ENCODE results near the gene FABP7. TPM values are rescaled to one million over a fixed set of nuclear protein-coding genes. Genes with fewer than 3 reads are reported as not detected.

The FABP7 gene
- total and polyA plus RNA-seq, 4 donors, result not detected

DNA sequence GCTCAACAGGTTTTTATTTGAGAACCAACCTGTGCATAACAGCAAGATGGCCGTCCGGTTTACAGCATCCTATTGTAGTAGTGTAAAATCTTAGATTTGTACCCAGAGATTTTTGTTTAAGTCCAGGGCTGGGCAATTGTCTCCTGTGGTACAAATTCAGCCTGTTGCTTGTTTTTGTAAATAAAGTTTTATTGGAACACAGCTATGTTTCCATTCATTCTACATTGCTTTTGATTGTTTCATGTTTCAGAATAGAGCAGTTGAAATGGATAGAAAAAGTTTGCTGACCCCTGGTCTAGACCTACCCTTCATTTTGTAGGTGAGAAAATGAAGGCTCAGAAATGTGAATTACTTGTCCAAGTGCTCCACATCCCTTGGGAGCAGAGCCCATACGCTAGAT is 18.0 kb downstream of the FABP7 start:
- peaks cover 0 to 6% (median 0%) of the 10 kb centered on the region in 4 donors for H3K36me3 ChIP-seq (ENCODE audit: control insufficient read depth in 4 of 4, insufficient read depth in 3 of 4, low read depth in 1 of 4, low read length in 3 of 4)
- peaks cover 2 to 32% (median 12%) of the 10 kb centered on the region in 4 donors for H3K4me1 ChIP-seq (ENCODE audit: control insufficient read depth in 4 of 4, insufficient read depth in 4 of 4, low read length in 3 of 4)
- no peaks in the 10 kb centered on the region for H3K27me3 ChIP-seq (ENCODE audit: control insufficient read depth in 4 of 4, insufficient read depth in 4 of 4, low read length in 3 of 4)
- H3K9ac ChIP-seq (ENCODE audit: low read depth in 1 of 2, low read length in 2 of 2), result peak overlapping the region in 1 of 2 donors; percentile 60
- TF ChIP-seq, protein P1, sequence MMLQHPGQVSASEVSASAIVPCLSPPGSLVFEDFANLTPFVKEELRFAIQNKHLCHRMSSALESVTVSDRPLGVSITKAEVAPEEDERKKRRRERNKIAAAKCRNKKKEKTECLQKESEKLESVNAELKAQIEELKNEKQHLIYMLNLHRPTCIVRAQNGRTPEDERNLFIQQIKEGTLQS (IDR thresholded peaks at IDR 0.05), result no peak
- TF ChIP-seq FOXA2 (IDR thresholded peaks at IDR 0.05) (no peak), TAF1 (conservative IDR thresholded peaks at IDR 0.05) (no peak), NR2F2 (IDR thresholded peaks at IDR 0.05) (no peak), FOXA1 (IDR thresholded peaks at IDR 0.05) (no peak), YY1 (IDR thresholded peaks at IDR 0.05) (no peak), JUND (IDR thresholded peaks at IDR 0.05) (no peak), GABPA (IDR thresholded peaks at IDR 0.05 in 1 of 2, conservative IDR thresholded peaks at IDR 0.05 in 1 of 2) (no peak), RXRA (IDR thresholded peaks at IDR 0.05) (no peak), EGR1 (IDR thresholded peaks at IDR 0.05; ENCODE audit: low read depth in 2 of 2) (no peak), RAD21 (IDR thresholded peaks at IDR 0.05) (no peak), HNF4G (IDR thresholded peaks at IDR 0.05) (no peak)
- TF ChIP-seq, protein P2, sequence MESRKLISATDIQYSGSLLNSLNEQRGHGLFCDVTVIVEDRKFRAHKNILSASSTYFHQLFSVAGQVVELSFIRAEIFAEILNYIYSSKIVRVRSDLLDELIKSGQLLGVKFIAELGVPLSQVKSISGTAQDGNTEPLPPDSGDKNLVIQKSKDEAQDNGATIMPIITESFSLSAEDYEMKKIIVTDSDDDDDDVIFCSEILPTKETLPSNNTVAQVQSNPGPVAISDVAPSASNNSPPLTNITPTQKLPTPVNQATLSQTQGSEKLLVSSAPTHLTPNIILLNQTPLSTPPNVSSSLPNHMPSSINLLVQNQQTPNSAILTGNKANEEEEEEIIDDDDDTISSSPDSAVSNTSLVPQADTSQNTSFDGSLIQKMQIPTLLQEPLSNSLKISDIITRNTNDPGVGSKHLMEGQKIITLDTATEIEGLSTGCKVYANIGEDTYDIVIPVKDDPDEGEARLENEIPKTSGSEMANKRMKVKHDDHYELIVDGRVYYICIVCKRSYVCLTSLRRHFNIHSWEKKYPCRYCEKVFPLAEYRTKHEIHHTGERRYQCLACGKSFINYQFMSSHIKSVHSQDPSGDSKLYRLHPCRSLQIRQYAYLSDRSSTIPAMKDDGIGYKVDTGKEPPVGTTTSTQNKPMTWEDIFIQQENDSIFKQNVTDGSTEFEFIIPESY (IDR thresholded peaks at IDR 0.05), result no peak
- TF ChIP-seq, protein P3, sequence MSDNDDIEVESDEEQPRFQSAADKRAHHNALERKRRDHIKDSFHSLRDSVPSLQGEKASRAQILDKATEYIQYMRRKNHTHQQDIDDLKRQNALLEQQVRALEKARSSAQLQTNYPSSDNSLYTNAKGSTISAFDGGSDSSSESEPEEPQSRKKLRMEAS (IDR thresholded peaks at IDR 0.05), result no peak
- TF ChIP-seq, protein P4, sequence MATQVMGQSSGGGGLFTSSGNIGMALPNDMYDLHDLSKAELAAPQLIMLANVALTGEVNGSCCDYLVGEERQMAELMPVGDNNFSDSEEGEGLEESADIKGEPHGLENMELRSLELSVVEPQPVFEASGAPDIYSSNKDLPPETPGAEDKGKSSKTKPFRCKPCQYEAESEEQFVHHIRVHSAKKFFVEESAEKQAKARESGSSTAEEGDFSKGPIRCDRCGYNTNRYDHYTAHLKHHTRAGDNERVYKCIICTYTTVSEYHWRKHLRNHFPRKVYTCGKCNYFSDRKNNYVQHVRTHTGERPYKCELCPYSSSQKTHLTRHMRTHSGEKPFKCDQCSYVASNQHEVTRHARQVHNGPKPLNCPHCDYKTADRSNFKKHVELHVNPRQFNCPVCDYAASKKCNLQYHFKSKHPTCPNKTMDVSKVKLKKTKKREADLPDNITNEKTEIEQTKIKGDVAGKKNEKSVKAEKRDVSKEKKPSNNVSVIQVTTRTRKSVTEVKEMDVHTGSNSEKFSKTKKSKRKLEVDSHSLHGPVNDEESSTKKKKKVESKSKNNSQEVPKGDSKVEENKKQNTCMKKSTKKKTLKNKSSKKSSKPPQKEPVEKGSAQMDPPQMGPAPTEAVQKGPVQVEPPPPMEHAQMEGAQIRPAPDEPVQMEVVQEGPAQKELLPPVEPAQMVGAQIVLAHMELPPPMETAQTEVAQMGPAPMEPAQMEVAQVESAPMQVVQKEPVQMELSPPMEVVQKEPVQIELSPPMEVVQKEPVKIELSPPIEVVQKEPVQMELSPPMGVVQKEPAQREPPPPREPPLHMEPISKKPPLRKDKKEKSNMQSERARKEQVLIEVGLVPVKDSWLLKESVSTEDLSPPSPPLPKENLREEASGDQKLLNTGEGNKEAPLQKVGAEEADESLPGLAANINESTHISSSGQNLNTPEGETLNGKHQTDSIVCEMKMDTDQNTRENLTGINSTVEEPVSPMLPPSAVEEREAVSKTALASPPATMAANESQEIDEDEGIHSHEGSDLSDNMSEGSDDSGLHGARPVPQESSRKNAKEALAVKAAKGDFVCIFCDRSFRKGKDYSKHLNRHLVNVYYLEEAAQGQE (IDR thresholded peaks at IDR 0.05), result no peak
- TF ChIP-seq, protein P5, sequence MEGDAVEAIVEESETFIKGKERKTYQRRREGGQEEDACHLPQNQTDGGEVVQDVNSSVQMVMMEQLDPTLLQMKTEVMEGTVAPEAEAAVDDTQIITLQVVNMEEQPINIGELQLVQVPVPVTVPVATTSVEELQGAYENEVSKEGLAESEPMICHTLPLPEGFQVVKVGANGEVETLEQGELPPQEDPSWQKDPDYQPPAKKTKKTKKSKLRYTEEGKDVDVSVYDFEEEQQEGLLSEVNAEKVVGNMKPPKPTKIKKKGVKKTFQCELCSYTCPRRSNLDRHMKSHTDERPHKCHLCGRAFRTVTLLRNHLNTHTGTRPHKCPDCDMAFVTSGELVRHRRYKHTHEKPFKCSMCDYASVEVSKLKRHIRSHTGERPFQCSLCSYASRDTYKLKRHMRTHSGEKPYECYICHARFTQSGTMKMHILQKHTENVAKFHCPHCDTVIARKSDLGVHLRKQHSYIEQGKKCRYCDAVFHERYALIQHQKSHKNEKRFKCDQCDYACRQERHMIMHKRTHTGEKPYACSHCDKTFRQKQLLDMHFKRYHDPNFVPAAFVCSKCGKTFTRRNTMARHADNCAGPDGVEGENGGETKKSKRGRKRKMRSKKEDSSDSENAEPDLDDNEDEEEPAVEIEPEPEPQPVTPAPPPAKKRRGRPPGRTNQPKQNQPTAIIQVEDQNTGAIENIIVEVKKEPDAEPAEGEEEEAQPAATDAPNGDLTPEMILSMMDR (IDR thresholded peaks at IDR 0.05; ENCODE audit: low read depth, low read length, missing input control), result no peak
- no peak for DNase-seq (ENCODE audit: low spot score)
- no peaks in the 10 kb centered on the region for H3K9me3 ChIP-seq (ENCODE audit: control insufficient read depth in 4 of 4, low read length in 3 of 4)
- H3K4me3 ChIP-seq (ENCODE audit: low read depth in 1 of 3, low read length in 3 of 3), result no peak overlapping the region
- H3K27ac ChIP-seq (ENCODE audit: low read depth in 1 of 2, low read length in 2 of 2), result peak overlapping the region; percentile 84 to 89
- WGBS, result 96% methylated on average over 3 of the region's 3 CpGs

Data from liver (tissue), 9 donors.